Osteocyte (in vitro differentiated cells): ENCODE results near the gene KCNN3. TPM values are rescaled to one million over a fixed set of nuclear protein-coding genes. Genes with fewer than 3 reads are reported as not detected.

Experiments used
- DNase-seq: peaks from one replicate; pipeline ENCODE4 v3.0.0; 2021; ENCODE audit warnings: mixed read lengths; ENCODE audit not compliant: unreplicated experiment; ENCODE audit errors: extremely low spot score
- H3K27ac Mint-ChIP-seq: one replicate; pipeline ENCODE4 v1.8.0; 2021; ENCODE audit warnings: mild to moderate bottlenecking, mixed read lengths; ENCODE audit not compliant: unreplicated experiment
- H3K27me3 Mint-ChIP-seq: one replicate; pipeline ENCODE4 v1.8.0; 2021; ENCODE audit warnings: mixed read lengths; ENCODE audit not compliant: unreplicated experiment
- H3K36me3 Mint-ChIP-seq: one replicate; pipeline ENCODE4 v1.8.0; 2021; ENCODE audit warnings: mixed read lengths; ENCODE audit not compliant: unreplicated experiment
- H3K4me1 Mint-ChIP-seq: one replicate; pipeline ENCODE4 v1.8.0; 2021; ENCODE audit warnings: mixed read lengths; ENCODE audit not compliant: unreplicated experiment
- H3K4me3 Mint-ChIP-seq: one replicate; pipeline ENCODE4 v1.8.0; 2021; ENCODE audit warnings: mild to moderate bottlenecking, moderate library complexity, mixed read lengths; ENCODE audit not compliant: unreplicated experiment
- H3K9me3 Mint-ChIP-seq: one replicate; pipeline ENCODE4 v1.8.0; 2021; ENCODE audit warnings: mixed read lengths; ENCODE audit not compliant: unreplicated experiment
- total RNA-seq: library from RNA; stranded (reverse); gene quantifications from 2 replicates; pipeline ENCODE4 v1.2.1, GENCODE V29; 2021
- TF ChIP-seq, protein P1 (sequence below): fragments of 200-600 bp; sonication (generic); IDR thresholded peaks from 2 replicates; pipeline ENCODE4 v1.5.0; 2021; ENCODE audit warnings: antibody characterized with exemption, mild to moderate bottlenecking, moderate library complexity

The KCNN3 gene
- total RNA-seq, 1 donor from 2014 or later, result 0.16 TPM

GRCh38 chr1:154838988-154839387 lies 31.1 kb downstream of the KCNN3 start:
- no peaks in the 10 kb centered on the region for H3K36me3 Mint-ChIP-seq
- no peak for DNase-seq
- H3K27ac Mint-ChIP-seq, result no peak overlapping the region
- no peak overlapping the region for H3K4me3 Mint-ChIP-seq
- H3K27me3 Mint-ChIP-seq, result peaks cover 19% of the 10 kb centered on the region
- no peaks in the 10 kb centered on the region for H3K9me3 Mint-ChIP-seq
- peaks cover 12% of the 10 kb centered on the region for H3K4me1 Mint-ChIP-seq
- TF ChIP-seq, protein P1, sequence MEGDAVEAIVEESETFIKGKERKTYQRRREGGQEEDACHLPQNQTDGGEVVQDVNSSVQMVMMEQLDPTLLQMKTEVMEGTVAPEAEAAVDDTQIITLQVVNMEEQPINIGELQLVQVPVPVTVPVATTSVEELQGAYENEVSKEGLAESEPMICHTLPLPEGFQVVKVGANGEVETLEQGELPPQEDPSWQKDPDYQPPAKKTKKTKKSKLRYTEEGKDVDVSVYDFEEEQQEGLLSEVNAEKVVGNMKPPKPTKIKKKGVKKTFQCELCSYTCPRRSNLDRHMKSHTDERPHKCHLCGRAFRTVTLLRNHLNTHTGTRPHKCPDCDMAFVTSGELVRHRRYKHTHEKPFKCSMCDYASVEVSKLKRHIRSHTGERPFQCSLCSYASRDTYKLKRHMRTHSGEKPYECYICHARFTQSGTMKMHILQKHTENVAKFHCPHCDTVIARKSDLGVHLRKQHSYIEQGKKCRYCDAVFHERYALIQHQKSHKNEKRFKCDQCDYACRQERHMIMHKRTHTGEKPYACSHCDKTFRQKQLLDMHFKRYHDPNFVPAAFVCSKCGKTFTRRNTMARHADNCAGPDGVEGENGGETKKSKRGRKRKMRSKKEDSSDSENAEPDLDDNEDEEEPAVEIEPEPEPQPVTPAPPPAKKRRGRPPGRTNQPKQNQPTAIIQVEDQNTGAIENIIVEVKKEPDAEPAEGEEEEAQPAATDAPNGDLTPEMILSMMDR, result no peak

DNA sequence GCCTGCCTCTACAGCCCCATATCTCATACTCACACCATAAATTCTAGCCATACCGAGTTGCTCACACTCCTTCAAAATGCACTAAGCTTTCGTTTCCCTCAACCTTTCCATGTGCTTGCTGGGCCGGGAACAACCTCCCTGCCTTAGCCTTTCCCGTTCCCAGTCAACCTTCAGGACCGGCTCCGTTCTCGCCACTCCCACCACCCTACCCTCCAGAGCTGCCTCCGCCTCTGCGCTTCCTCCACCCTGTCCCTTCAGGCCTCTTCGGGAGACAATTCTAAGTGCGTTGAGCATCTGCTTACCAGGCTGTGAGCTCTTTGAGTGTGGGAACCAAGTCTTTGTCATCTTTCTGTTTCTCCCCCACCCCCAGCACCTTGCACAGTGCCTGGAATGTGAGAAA lies 31.6 kb downstream of the KCNN3 start:
- H3K27ac Mint-ChIP-seq, result no peak overlapping the region
- DNase-seq, result no peak
- no peak overlapping the region for H3K4me3 Mint-ChIP-seq
- no peaks in the 10 kb centered on the region for H3K36me3 Mint-ChIP-seq
- H3K27me3 Mint-ChIP-seq, result peaks cover 18% of the 10 kb centered on the region
- H3K9me3 Mint-ChIP-seq, result no peaks in the 10 kb centered on the region
- TF ChIP-seq, protein P1, result no peak
- H3K4me1 Mint-ChIP-seq, result peaks cover 12% of the 10 kb centered on the region

DNA sequence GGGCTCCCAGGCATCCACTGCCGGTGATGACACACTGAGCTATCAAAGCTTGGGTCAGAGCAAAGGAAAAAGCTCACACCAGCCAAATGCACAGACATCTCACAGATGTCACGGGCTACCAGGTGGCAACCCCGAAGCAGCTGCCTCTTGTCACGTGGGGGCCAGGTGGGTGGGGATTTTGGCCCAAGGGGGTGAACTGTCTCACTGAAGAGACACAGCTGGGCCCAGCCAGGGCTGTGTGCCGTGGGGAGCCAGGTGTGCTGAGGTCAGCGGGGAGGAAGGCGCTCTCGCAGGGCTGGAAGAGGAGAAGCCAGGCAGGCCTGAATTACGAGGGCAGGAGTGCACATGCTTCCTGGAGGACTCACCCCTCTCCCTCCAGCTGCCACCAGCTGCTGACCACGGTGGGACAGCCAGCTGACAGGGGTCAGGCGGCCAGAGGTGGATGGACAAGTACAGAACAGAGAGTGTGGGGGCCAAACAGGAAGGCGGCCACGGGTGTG lies 32.4 kb downstream of the KCNN3 start:
- DNase-seq, result no peak
- Mint-ChIP-seq H3K4me1 (peaks cover 12% of the 10 kb centered on the region), H3K36me3 (no peaks in the 10 kb centered on the region), H3K4me3 (no peak overlapping the region), H3K27me3 (peaks cover 18% of the 10 kb centered on the region), H3K27ac (no peak overlapping the region), H3K9me3 (no peaks in the 10 kb centered on the region)
- TF ChIP-seq, protein P1, result no peak

DNA sequence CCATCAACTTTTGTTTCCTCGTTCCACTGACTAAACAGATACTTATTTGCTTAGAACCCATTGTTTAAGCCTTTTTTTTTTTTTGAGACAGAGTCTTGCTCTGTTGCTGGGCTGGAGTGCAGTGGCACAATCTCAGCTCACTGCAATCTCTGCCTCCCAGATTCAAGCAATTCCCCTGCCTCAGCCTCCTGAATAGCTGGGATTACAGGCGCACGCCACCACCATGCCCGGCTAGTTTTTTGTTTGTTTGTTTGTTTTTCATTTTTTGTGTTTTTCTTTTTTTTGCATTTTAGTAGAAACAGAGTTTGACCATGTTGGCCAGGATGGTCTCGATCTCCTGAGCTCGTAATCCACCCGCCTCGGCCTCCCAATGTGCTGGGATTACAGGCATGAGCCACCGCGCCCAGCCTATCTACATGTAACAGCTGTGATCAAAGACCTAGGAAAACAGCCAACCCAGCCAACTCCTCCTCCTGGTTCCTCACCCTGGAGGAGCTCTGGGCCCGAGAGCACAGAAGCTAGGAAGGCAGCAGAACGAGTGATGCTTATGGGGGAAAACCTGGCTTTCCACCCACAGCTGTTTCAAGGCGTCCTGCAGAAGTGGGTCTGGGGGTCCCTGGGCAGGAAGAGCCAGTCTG lies 32.9 kb downstream of the KCNN3 start:
- no peaks in the 10 kb centered on the region for H3K36me3 Mint-ChIP-seq
- TF ChIP-seq, protein P1, result no peak
- H3K9me3 Mint-ChIP-seq, result no peaks in the 10 kb centered on the region
- H3K4me3 Mint-ChIP-seq, result no peak overlapping the region
- H3K27ac Mint-ChIP-seq, result no peak overlapping the region
- DNase-seq, result no peak
- H3K27me3 Mint-ChIP-seq, result peaks cover 19% of the 10 kb centered on the region
- H3K4me1 Mint-ChIP-seq, result peaks cover 12% of the 10 kb centered on the region

DNA sequence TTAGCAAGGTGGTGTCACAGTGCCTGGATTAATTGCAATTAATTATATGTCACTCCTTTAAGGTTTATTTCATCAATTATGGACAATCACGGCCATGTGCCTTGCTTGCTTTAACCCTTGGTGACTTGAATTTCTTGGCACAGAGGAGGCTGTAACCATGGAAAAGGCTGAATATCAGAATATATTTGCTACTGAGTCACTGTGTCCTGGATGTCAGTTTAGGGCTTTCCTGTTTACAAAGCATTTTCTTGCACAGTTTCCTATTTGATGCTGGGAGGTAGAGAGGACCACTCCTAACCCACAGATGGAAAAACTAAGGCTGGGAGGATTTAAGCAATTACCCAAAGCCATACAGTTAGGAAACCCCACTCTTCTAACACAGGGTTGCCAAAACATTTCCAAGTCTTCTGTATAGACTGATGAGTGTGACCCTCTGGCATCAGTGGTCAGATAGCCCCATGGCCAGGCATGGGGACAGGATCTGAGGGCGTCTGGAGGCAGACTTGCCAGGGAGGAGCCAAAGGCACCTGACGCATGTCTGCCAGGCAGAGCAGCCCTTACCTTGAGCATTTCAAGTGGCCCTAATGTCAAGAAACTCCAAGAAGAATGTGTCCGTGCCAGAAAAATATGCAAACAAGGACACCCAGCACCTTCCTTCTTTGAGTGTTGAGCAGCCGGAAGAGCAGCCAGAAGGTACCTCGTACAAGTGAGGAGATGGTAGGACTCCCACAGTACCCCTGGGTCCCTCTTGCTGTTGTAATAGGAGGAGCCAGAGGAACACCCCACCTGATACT lies 34.4 kb downstream of the KCNN3 start:
- Mint-ChIP-seq H3K9me3 (no peaks in the 10 kb centered on the region), H3K4me1 (peaks cover 12% of the 10 kb centered on the region), H3K36me3 (no peaks in the 10 kb centered on the region), H3K27ac (no peak overlapping the region), H3K4me3 (no peak overlapping the region), H3K27me3 (peaks cover 24% of the 10 kb centered on the region)
- no peak for DNase-seq
- TF ChIP-seq, protein P1, result no peak
